Measurements from ENCODE around the gene SLC8A1. TPM values are rescaled to one million over a fixed set of nuclear protein-coding genes. Genes with fewer than 3 reads are reported as not detected.

The SLC8A1 gene
- total and polyA plus RNA-seq, 2 of the 13 experiments (the other 11 are each of a cell fraction or from before 2014, with no cell fraction given), result not detected

GRCh38 chr2:40325116-40325515, 126.8 kb downstream of the SLC8A1 start:
- BruUV-seq (replicated peaks), result no TSS peak
- TF ChIP-seq NFAT5 (CRISPR knock-in tag; IDR thresholded peaks at IDR 0.05) (no peak), AGO2 (optimal IDR thresholded peaks at IDR 0.05; ENCODE audit: low read depth, low read length) (no peak), ZNF3 (CRISPR knock-in tag; IDR thresholded peaks at IDR 0.05) (no peak), KDM6A (CRISPR knock-in tag; IDR thresholded peaks at IDR 0.05; ENCODE audit: low read depth) (no peak), ERF (CRISPR knock-in tag; IDR thresholded peaks at IDR 0.05) (no peak), BCL3 (CRISPR knock-in tag; IDR thresholded peaks at IDR 0.05) (no peak), MED13 (CRISPR knock-in tag; IDR thresholded peaks at IDR 0.05) (no peak), HOXA5 (CRISPR knock-in tag; IDR thresholded peaks at IDR 0.05) (no peak), ZNF773 (CRISPR knock-in tag; IDR thresholded peaks at IDR 0.05; ENCODE audit: borderline replicate concordance) (no peak), HIVEP1 (CRISPR knock-in tag; IDR thresholded peaks at IDR 0.05) (no peak), SIX4 (CRISPR knock-in tag; IDR thresholded peaks at IDR 0.05) (no peak), TAF15 (IDR thresholded peaks at IDR 0.05; ENCODE audit: low read depth, low read length, poor library complexity, severe bottlenecking) (no peak)
- Histone ChIP-seq H3K9ac (ENCODE audit: insufficient read depth, low read depth, low read length) (no peak overlapping the region), H3K27ac (ENCODE audit: extremely low read length, insufficient read depth, low read length) (no peak overlapping the region), H3K9me3 (ENCODE audit: low read length) (no peaks in the 10 kb centered on the region), H3K4me3 (replicated peaks in 1 of 3; ENCODE audit: insufficient read depth in 1 of 3, low read depth in 2 of 3, low read length in 3 of 3) (no peak overlapping the region), H3K36me3 (replicated peaks in 1 of 2; ENCODE audit: control insufficient read depth in 1 of 2, insufficient read depth in 2 of 2, low read length in 2 of 2) (no peaks in the 10 kb centered on the region), H3K27me3 (ENCODE audit: control insufficient read depth in 1 of 2, insufficient read depth in 2 of 2, low read length in 2 of 2) (no peaks in the 10 kb centered on the region), H3K4me1 (ENCODE audit: insufficient read depth, low read length) (no peaks in the 10 kb centered on the region), H3K79me2 (ENCODE audit: insufficient read depth, low read length) (no peaks in the 10 kb centered on the region), H2AFZ (ENCODE audit: low read length) (no peak overlapping the region), H4K20me1 (ENCODE audit: insufficient read depth, low read length) (no peaks in the 10 kb centered on the region), H3K4me2 (ENCODE audit: low read depth, low read length) (no peak overlapping the region)
- no peak for FAIRE-seq
- ATAC-seq, result no peak
- in situ Hi-C loops (cut with HindIII; ENCODE audit: extremely low pct_ligation_motif_present, low pct_unique_long_range_greater_than_20kb) (no loop called here), intact Hi-C loops (cut with micrococcal nuclease; ENCODE audit: unreplicated experiment) (no loop called here)
- no peak for DNase-seq (ENCODE audit: low spot score)
- POLR2A ChIA-PET, result no interaction called here
- CTCF ChIA-PET (ENCODE audit: low intra/inter-chr PET ratio, low total read pairs), result no interaction called here
